Common myeloid progenitor, CD34-positive (primary cell): ENCODE measurements around the gene SNX21.

Experiments
- CTCF ChIA-PET: fragments of 350-600 bp; sonication (Branson Sonifier 250); formaldehyde crosslinking; loops from one replicate; lab custom pipeline; 2021; ENCODE audit warnings: antibody characterized with exemption; lab: Charles Lee
- POLR2A ChIA-PET: fragments of 350-600 bp; sonication (Branson Sonifier 250); formaldehyde crosslinking; loops from one replicate; lab custom pipeline; 2021; ENCODE audit warnings: antibody characterized with exemption; lab: Charles Lee
- DNase-seq, 3 donors: peaks; one replicate each; pipeline versions ENCODE4 v3.0.0 to v3.0.0-alpha.2; 2013
- H3K27ac ChIP-seq, 2 experiments: 1 replicate in 1 of 2; 2 replicates in 1 of 2; pipeline ENCODE4 v1.7.0; 2013; ENCODE audit warnings: inconsistent platforms in 2 of 2, low read length in 2 of 2, mild to moderate bottlenecking in 2 of 2, low read depth in 1 of 2, moderate library complexity in 1 of 2; ENCODE audit not compliant: severe bottlenecking in 2 of 2, insufficient read depth in 1 of 2, poor library complexity in 1 of 2
- H3K27me3 ChIP-seq, 5 experiments: replicated peaks in 2 of 5; 1 replicate in 3 of 5; 2 replicates in 2 of 5; pipeline versions ENCODE4 v1.6.1 to v1.7.0; 2013; ENCODE audit warnings: low read length in 4 of 5, mild to moderate bottlenecking in 2 of 5, moderate library complexity in 2 of 5, inconsistent platforms in 1 of 5; ENCODE audit not compliant: insufficient read depth in 5 of 5, control insufficient read depth in 4 of 5
- H3K36me3 ChIP-seq, 4 experiments: 1 replicate in 2 of 4; 2 replicates in 2 of 4; pipeline versions ENCODE4 v1.6.1 to v1.7.0; 2013; ENCODE audit warnings: low read length in 3 of 4, control low read depth in 1 of 4, mild to moderate bottlenecking in 1 of 4; ENCODE audit not compliant: control insufficient read depth in 4 of 4, insufficient read depth in 4 of 4
- H3K4me1 ChIP-seq, 4 experiments: 1 replicate in 3 of 4; 2 replicates in 1 of 4; pipeline versions ENCODE4 v1.6.1 to v1.7.1; 2013; ENCODE audit warnings: low read length in 3 of 4, mild to moderate bottlenecking in 3 of 4, control low read depth in 1 of 4, inconsistent platforms in 1 of 4, moderate library complexity in 1 of 4; ENCODE audit not compliant: control insufficient read depth in 4 of 4, insufficient read depth in 4 of 4; ENCODE audit errors: control extremely low read depth in 1 of 4
- H3K4me3 ChIP-seq, 7 experiments: 1 replicate in 4 of 7; 2 replicates in 3 of 7; pipeline versions ENCODE4 v1.5.1 to v1.7.0; 2013; ENCODE audit warnings: mild to moderate bottlenecking in 7 of 7, low read length in 6 of 7, moderate library complexity in 6 of 7, inconsistent platforms in 2 of 7, low read depth in 2 of 7, control low read depth in 1 of 7; ENCODE audit not compliant: insufficient read depth in 4 of 7, control insufficient read depth in 1 of 7; ENCODE audit errors: extremely low read depth in 1 of 7
- H3K9me3 ChIP-seq, 5 experiments: 1 replicate in 4 of 5; 2 replicates in 1 of 5; pipeline versions ENCODE4 v1.6.1 to v1.7.1; 2013; ENCODE audit warnings: low read length in 4 of 5, mild to moderate bottlenecking in 2 of 5, inconsistent platforms in 1 of 5, low read depth in 1 of 5, moderate library complexity in 1 of 5; ENCODE audit not compliant: control insufficient read depth in 4 of 5, insufficient read depth in 2 of 5; ENCODE audit errors: control extremely low read depth in 1 of 5
- WGBS: methylation state at CpG from one replicate; pipeline ENCODE4 v1.1.5; 2013; ENCODE audit not compliant: insufficient coverage; 5-methylcytosine and 5-hydroxymethylcytosine counted together

Gene SNX21

GRCh38 chr20:45857114-45857881, 23.7 kb downstream of the SNX21 start, which contains the start of the genes ACOT8 and ZSWIM3:
Gene ACOT8, minus strand, starts transcription at chr20:45857392. Its CDS starts 77 bp downstream, at chr20:45857315.
Gene ZSWIM3, plus strand, starts transcription at chr20:45857614. Its CDS starts 212 bp downstream, at chr20:45857826.
- WGBS = 0% methylated on average over 31 of the region's 36 CpGs
- Histone ChIP-seq H3K9me3 (no peaks in the 10 kb centered on the region), H3K4me3 (peak within 1 kb of the TSS; percentile 55 to 98 (median 93)), H3K36me3 (peaks cover 0 to 13% (median 10%) of the 10 kb centered on the region in 4 experiments), H3K27ac (peak within 1 kb of the TSS; percentile 75 to 89), H3K27me3 (no peaks in the 10 kb centered on the region), H3K4me1 (peaks cover 2 to 26% (median 24%) of the 10 kb centered on the region in 4 experiments)
- peak; percentile 100 for DNase-seq
- CTCF ChIA-PET = interaction anchor here (0.8 to 1.4 kb wide), 5 partner anchors 11 to 104 kb away, joined by 3 to 4 read pairs (median 3); partner anchors contain the start of genes CTSA and NEURL2
- POLR2A ChIA-PET = interaction anchor here (0.6 to 0.7 kb wide), 4 partner anchors 13 to 457 kb away, joined by 3 to 4 read pairs (median 3); no protein-coding TSS in a partner anchor

- DNase-seq = no peak
- 11% methylated on average over 5 of the region's 13 CpGs for WGBS
- ChIA-PET CTCF (interaction anchor here (1.4 kb wide), 1 partner anchor 10 kb away, joined by 4 read pairs; no protein-coding TSS in a partner anchor), POLR2A (interaction anchor here (0.6 kb wide), 1 partner anchor 33 kb away, joined by 3 read pairs; no protein-coding TSS in a partner anchor)
- H3K4me1 ChIP-seq = peaks cover 2 to 26% (median 24%) of the 10 kb centered on the region in 4 experiments
- peak overlapping the region; percentile 75 to 89 for H3K27ac ChIP-seq
- peaks cover 0 to 12% (median 8%) of the 10 kb centered on the region in 4 experiments for H3K36me3 ChIP-seq
- H3K4me3 ChIP-seq = peak overlapping the region; percentile 42 to 98 (median 91)
- no peaks in the 10 kb centered on the region for H3K9me3 ChIP-seq
- no peaks in the 10 kb centered on the region for H3K27me3 ChIP-seq
Measured at GRCh38 chr20:45857882-45858216, 24.2 kb downstream of the SNX21 start.

- DNase-seq = no peak
- no peaks in the 10 kb centered on the region for H3K9me3 ChIP-seq
- H3K4me3 ChIP-seq = no peak overlapping the region
- WGBS = 100% methylated on average over 3 of the region's 5 CpGs
- no peak overlapping the region for H3K27ac ChIP-seq
- ChIA-PET CTCF (no interaction called here), POLR2A (no interaction called here)
- H3K36me3 ChIP-seq = peaks cover 0 to 3% (median under 1%) of the 10 kb centered on the region in 4 experiments
- H3K4me1 ChIP-seq = peaks cover 2 to 26% (median 23%) of the 10 kb centered on the region in 4 experiments
- H3K27me3 ChIP-seq = no peaks in the 10 kb centered on the region
Measured at GRCh38 chr20:45859916-45860315, 26.3 kb downstream of the SNX21 start.

GRCh38 chr20:45860560-45861220, 27.1 kb downstream of the SNX21 start:
- H3K27me3 ChIP-seq = no peaks in the 10 kb centered on the region
- no peak overlapping the region for H3K4me3 ChIP-seq
- peaks cover 2 to 26% (median 22%) of the 10 kb centered on the region in 4 experiments for H3K4me1 ChIP-seq
- no peaks in the 10 kb centered on the region for H3K36me3 ChIP-seq
- H3K27ac ChIP-seq = peak overlapping the region in 1 of 2 experiments; percentile 22
- DNase-seq = no peak
- ChIA-PET CTCF (interaction anchor here (0.7 kb wide), 1 partner anchor 19 kb away, joined by 3 read pairs; no protein-coding TSS in a partner anchor), POLR2A (no interaction called here)
- WGBS = 91% methylated on average over 4 of the region's 7 CpGs
- no peaks in the 10 kb centered on the region for H3K9me3 ChIP-seq

GRCh38 chr20:45861221-45862075, 27.8 kb downstream of the SNX21 start:
- peaks cover 2 to 18% (median 15%) of the 10 kb centered on the region in 4 experiments for H3K4me1 ChIP-seq
- WGBS = 100% methylated on average over 5 of the region's 7 CpGs
- H3K27ac ChIP-seq = peak overlapping the region in 1 of 2 experiments; percentile 22
- H3K36me3 ChIP-seq = no peaks in the 10 kb centered on the region
- H3K4me3 ChIP-seq = no peak overlapping the region
- H3K9me3 ChIP-seq = no peaks in the 10 kb centered on the region
- no peaks in the 10 kb centered on the region for H3K27me3 ChIP-seq
- peak in 2 of 3 donors; percentile 21 to 35 for DNase-seq
- CTCF ChIA-PET = interaction anchor here (0.7 kb wide), 1 partner anchor 19 kb away, joined by 3 read pairs; no protein-coding TSS in a partner anchor
- POLR2A ChIA-PET = no interaction called here
